Suppressor macrophage treated with lipopolysaccharide for 1 hour (primary cell): ENCODE results near the gene GLOD5.
"Not testable (repeated sequence)": the region's sequence is repeated elsewhere in the genome, so short reads cannot be mapped to it uniquely, and the experiment has no call there.

Experiments used
- DNase-seq, 3 donors: peaks; one replicate each; pipeline ENCODE4 v3.0.0-alpha.2; 2020 to 2022

The GLOD5 gene

GRCh38 chrX:48794911-48795515 lies 33.5 kb downstream of the GLOD5 start:
- DNase-seq: no peak

- DNase-seq: no peak
These were observed 36.8 kb downstream of the GLOD5 start for GRCh38 chrX:48798318-48798717.

- DNase-seq: peak in 2 of 3 donors; percentile 28 to 35
These were observed 39.2 kb downstream of the GLOD5 start for GRCh38 chrX:48800574-48801279.

DNA sequence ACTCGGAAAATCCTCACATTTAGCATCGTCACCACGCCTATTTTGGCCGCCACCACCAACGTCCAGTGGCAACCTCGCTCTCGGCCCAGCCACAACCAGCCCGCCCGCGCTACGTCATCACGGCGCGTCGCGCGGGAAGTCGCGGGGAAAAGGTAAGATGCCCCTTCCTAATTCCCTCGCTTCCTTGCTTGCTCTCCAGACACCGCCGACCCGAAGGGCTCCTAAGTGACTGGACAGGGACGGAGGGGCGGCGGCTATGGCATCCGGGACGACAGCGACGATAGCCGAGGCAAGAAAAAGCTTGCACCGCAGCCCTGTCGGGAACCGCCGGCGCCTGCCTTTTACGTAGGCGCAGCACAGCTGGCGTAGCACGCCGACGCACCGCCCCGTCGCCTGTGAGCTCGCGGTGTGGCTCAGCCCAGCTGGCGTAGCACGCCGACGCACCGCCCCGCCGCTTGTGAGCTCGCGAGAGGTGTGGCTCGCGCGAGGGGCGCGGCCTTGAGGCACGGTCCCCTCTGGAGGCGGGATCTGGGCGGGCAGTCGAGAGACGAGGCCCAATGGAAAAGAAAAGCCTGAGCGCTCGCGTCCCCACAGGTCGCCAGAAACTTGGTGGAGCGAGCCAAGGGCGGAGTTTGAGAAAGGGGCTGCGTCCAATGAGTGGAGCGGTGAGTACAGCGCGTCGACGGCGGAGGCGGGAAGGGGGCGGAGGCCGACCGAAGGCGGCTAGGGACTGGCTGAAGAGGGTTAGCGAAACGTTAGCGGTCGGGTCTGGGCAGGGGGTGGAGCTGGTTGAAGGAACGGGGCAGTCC lies 39.9 kb downstream of the GLOD5 start, which contains the start of gene HDAC6:
Gene HDAC6, plus strand, starts transcription at position 788 of the 809 bp plus-strand sequence. CDS start 626 bp downstream, outside the sequence.
- DNase-seq: peak; percentile 97 to 98 (median 97)

- peak; percentile 80 to 87 (median 85) for DNase-seq
These were observed 40.8 kb downstream of the GLOD5 start for GRCh38 chrX:48802089-48802904.

DNA sequence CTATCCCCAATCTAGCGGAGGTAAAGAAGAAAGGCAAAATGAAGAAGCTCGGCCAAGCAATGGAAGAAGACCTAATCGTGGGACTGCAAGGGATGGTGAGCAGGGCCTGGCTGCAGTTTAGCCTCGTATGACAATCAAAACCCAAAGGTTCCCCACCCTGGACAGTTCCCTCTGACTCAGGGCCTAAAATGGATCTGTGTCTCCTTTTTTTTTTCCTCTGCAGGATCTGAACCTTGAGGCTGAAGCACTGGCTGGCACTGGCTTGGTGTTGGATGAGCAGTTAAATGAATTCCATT lies 41.3 kb downstream of the GLOD5 start:
- peak in 2 of 3 donors; percentile 19 to 22 for DNase-seq

DNA sequence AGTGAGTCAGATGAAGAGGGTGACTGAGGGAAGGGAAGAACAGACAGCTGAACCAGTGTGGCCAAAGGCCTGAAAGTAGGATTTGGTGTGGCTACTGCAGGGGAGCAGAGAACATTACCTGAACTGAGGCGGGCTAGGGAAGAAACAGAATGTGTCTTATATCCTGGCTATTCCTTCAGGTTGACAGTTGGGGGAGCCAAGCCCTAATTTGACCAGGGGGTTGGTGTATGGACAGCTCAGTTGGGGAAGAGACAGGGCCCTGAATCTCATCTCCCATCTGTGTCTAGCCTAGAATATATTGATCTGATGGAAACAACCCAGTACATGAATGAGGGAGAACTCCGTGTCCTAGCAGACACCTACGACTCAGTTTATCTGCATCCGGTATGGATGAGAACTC lies 44.5 kb downstream of the GLOD5 start:
- peak in 1 of 3 donors; percentile 7 for DNase-seq

- peak; percentile 46 to 68 (median 57) for DNase-seq
These were observed 52.1 kb downstream of the GLOD5 start for GRCh38 chrX:48813644-48814043.

DNA sequence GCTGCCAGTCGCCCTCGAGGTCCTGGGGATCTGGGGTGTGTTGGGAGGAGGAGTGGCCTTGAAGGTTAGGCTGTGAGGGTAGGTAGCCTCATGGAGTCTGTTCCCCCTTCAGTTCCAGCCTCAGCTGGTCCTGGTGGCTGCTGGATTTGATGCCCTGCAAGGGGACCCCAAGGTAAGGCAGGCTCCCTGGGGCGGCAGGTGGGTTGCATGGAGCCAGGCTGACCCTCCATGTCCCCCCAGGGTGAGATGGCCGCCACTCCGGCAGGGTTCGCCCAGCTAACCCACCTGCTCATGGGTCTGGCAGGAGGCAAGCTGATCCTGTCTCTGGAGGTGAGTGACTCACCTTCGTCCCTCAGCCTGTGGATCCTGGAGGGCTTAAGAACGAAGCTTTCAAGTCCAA lies 53.2 kb downstream of the GLOD5 start:
- DNase-seq: no peak

DNA sequence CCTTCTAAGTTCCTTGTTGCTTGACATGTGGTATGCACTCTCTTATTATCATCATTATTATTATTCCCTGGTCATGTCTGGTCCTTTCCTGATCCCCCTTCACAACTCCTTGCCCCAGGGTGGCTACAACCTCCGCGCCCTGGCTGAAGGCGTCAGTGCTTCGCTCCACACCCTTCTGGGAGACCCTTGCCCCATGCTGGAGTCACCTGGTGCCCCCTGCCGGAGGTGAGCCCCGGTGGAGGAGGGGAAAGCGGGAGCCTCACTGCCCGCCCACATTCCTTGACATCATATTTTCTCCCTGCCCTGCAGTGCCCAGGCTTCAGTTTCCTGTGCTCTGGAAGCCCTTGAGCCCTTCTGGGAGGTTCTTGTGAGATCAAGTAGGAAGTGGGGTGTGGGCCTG lies 53.7 kb downstream of the GLOD5 start:
- no peak for DNase-seq

DNA sequence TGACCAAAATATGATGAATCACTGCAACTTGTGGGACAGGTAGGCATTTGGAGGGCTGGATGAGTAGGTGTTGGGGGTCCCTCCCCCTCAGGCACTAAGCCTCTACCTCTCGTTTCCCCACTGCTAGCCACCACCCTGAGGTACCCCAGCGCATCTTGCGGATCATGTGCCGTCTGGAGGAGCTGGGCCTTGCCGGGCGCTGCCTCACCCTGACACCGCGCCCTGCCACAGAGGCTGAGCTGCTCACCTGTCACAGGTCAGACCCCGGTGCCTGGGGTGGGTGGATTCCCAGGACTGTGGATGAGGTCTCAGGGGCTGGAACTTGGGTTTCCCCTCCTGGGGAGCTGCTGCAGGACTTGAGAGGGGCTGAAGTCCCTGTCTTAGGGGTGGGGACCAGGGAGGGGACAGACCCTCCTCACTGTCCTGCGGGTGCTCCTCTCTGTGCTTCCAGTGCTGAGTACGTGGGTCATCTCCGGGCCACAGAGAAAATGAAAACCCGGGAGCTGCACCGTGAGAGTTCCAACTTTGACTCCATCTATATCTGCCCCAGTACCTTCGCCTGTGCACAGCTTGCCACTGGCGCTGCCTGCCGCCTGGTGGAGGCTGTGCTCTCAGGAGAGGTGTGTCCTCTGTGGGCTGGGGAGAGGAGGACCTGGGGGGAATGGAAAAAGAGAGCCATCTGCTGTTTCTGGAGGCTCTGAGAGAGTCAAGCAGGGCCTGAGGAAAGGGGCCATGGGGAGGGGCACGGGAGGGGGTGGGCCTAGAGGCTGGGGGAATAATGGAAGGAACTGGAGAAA lies 54.7 kb downstream of the GLOD5 start:
- DNase-seq: no peak

- DNase-seq: no peak
These were observed 56.6 kb downstream of the GLOD5 start for GRCh38 chrX:48818098-48818497.

DNA sequence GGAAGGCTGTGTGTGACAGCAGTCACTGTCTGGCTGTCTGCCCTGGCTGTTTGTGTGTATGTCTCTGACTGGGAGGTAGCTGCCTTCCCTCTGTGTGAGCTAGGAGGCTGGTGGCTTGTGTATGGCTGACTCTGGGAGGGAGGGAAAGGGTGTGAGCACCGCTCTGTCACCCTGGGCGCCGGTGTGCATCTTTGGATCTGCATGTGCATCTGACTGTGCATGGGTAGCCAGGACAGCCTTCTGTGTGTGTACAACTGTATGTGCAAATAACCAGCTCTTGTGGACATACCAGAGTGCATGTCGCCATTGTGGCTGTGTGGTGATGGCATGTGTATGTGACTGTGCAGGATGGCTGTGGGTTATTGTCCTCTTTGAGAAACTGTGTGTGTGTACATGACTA lies 57.3 kb downstream of the GLOD5 start:
- no peak for DNase-seq

DNA sequence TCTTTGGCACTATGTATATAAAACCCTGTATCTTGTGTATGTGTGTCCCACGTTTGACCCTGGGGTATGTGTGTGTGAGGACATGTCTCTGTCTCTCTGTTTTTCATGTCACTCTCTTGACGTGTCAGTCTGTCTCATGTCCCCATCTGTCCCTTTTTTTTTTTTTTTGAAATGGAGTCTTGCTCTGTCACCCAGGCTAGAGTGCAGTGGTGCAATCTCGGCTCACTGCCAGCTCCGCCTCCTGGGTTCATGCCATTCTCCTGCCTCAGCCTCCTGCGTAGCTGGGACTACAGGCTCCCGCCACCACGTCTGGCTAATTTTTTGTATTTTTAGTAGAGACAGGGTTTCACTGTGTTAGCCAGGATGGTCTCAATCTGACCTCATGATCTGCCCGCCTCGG lies 57.8 kb downstream of the GLOD5 start:
- DNase-seq: not testable (repeated sequence)

GRCh38 chrX:48823053-48823452 lies 61.5 kb downstream of the GLOD5 start:
- no peak for DNase-seq
